ENCODE results near the gene YTHDC1.

Gene YTHDC1

DNA sequence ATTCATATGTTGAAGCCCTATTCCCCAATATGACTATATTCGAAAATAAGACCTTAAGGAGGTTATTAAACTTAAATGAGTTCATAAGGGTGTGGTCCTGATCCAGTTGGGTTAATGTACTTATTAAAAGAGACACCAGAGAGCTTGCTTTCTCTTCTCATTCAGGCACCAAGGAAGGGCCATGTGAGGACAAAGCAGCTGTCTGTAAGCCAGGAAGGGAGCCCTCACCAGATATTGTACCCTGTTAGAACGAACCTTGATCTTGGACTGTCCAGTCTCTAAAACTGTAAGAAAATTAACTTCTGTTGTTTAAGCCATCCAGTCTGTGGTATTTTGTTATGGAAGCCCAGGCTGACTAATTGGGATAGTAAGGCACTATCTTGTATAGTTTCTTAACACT is 9.1 kb upstream of the YTHDC1 start:
- no peak for DNase-seq (ENCODE audit: low spot score)

DNA sequence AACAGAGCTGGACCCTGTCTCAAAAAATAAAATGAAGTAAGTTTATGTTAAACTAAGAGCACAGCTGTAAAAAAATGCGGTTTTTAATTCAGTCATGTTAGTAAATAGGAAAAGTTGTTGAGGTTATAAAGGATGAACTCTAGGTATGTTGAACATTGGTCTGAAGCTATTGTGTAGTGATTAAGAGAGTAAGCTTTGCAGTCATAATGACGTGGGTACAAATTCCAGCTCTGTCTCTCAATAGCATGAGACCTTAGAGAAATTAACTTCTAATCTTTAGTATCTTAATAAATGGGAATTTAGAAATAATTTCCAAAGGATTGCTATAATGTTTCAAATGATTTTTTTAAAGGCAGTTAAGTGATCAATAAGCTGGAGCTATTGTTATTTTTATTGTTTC is 2.9 kb upstream of the YTHDC1 start:
- DNase-seq (ENCODE audit: low spot score), result no peak

DNA sequence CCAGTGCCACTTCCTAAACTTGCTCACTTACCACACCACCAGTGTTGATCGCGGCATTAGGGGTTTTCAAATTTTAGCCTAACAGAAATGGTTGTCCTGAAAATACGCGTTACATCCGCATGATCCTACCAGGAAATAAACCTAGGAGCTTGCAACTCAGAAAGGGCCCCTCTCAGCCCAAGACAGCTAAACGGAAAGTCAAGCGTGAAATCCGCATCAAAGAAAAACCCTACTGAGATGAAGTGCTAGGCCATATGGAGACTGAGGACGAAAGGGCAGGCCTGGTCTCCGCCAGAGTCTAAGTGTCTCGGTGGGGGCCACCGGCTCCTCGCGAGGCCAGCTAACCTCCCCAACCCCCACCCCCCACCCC is 626 bp downstream of the YTHDC1 start:
- DNase-seq (ENCODE audit: low spot score), result peak; percentile 46

DNA sequence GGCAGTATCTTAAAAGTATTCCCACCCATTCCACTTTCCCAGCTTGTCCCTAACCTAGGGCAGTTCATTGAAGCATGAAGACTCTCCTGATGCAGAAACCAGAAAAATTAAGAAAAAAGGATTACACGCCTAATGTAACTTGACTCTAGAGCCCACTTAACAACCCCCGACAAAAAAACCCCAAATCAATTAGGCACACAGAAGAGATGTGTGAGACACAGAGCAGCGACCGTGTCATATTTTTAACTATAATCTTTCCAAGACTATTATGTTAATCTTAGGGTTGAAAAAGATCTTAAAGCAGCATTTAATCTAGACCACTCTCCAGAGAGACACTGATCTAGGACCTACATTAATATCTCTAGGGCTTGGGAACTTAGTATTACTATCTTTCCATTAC is 1.3 kb downstream of the YTHDC1 start:
- no peak for DNase-seq (ENCODE audit: low spot score)

DNA sequence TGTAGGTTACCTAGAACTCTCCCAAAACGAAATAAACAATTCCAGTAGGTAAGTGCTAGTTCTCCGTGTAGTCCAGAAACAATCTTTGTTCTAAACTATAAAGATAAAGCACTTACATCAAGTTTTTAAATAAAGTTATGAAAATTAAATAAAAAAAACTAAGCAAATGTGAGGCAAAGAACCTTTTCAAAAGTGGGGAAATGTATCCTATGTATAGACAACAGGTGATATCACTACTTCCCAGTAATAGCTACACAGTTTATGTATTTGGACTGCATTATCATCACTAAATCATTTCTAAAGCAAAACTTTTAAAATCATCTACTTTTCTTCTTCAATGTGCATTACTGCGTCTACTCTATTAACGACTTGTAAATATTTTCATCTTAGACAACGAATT is 2.0 kb downstream of the YTHDC1 start:
- DNase-seq (ENCODE audit: low spot score), result no peak

DNA sequence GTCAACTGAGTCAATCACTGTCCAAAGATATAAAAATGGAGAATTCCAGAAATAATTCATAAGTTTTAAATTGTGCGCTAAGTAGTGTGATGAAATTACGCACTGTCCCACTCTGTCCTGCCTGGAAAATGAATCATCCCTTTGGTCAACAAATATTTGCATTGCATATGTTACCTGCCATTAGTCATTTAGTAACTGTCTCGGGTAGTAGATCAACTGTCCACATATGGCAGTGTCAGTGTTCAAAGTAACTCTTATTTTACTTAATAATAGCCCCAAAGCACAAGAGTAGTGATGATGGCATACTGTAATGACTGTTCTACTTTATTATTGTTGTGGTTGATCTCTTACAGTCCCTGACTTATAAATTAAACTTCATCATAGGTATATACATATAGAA is 3.4 kb downstream of the YTHDC1 start:
- DNase-seq (ENCODE audit: low spot score), result no peak

DNA sequence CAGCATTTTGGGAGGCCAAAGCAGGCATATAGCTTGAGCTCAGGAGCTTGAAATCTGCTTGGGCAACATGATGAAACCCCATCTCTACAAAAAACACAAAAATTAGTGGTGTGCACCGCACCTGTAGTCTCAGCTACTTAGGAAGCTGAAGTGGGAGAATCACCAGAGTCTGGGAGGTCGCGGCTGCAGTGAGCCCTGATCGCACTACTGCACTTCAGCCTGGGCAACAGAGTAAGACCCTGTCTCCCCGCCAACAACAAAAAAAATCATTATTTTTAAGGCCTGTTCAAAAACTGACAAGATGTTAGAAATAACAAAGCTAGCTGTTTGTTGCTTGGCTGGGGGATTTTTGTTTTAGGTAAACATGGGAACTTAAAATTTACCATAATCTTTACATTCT is 5.1 kb downstream of the YTHDC1 start:
- no peak for DNase-seq (ENCODE audit: low spot score)

DNA sequence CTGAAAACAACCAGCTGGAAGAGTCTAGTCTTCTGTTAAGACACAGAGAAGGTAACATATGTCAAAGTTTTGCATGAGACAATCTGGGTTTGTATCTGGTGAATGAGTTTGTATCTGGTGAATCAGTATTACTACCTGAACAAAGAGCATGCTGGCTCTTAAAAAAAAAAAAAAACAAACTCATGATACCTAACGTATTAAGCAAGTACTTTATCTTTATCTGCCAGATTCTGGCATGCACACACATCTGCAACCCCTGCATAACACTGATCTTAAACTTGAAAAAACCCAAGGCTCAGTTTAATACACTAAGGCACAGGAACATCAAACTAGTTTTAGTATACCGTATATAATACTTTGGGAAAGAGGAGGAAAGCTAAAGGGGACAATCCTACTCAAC is 5.8 kb downstream of the YTHDC1 start:
- no peak for DNase-seq (ENCODE audit: low spot score)

DNA sequence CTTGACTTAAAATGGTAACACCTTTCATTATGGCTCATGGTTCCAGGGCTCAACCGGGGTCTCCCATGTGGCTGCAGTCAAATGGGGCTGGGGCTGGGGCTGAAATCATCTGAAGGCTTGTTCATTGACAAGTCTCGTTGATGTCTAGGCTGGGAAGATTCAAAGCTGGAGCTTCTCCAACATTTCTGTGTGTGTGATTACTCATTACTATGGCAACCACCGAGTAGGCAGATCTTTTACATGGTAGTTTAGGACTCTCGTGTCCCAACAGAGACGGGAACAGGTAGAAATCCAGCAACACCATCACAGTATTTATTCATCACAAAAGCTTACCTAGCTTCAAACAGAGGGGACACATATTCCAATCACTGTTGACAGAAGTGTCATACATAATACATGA is 7.8 kb downstream of the YTHDC1 start:
- peak; percentile 39 for DNase-seq (ENCODE audit: low spot score)

DNA sequence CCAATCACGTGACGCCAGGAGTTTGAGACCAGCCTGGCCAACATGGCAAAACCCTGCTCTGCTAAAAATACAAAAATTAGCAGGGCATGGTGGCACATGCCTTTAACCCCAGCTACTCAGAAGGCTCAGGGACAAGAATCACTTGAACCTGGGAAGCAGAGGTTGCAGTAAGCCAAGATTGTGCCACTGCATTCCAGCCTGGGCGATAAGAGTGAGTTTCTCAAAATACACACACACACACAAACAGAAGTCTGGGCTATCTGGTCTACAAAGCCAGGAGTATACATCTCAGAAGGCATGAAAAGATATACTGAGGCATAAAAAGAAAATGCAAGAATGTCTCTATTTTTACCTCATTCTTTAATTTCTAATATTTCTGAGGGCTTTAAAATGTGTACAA is 11.3 kb downstream of the YTHDC1 start:
- DNase-seq (ENCODE audit: low spot score), result no peak

DNA sequence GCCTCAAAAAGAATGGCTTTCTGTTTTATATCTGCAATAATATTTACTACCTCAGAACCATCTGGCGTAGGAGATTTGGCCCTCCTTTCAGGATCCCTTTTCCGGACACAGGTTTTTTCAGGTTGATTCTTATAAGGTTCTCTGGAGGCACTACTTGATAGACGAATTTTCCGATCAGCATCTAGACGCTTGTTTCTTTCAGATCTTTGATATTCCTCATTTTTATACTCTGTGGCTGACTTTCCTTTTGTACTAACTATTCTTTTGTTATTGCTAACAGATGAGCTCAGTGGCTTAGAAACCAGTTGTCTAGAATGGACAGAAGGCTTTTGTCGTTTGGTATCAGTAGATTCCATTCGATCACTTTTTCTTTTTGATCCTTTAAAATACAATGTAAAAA is 12.4 kb downstream of the YTHDC1 start:
- DNase-seq (ENCODE audit: low spot score), result no peak

DNA sequence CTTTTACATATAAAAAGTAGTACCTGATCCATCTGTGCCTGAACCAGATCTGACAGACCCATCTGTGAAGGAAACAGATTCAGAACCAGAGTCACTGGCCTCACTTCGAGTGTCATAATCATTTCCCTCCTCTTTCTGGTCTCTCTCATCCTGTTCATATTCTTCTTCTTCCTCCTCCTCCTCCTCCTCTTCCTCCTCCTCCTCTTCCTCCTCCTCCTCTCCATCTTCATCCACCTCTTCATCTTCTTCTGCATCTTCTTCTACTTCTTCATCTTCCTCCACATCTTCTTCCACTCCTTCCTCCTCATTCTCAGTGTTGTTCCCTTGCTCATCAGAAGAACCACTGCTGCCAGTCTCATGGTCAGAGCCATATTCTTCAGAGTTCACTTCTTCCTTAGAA is 12.9 kb downstream of the YTHDC1 start:
- no peak for DNase-seq (ENCODE audit: low spot score)

DNA sequence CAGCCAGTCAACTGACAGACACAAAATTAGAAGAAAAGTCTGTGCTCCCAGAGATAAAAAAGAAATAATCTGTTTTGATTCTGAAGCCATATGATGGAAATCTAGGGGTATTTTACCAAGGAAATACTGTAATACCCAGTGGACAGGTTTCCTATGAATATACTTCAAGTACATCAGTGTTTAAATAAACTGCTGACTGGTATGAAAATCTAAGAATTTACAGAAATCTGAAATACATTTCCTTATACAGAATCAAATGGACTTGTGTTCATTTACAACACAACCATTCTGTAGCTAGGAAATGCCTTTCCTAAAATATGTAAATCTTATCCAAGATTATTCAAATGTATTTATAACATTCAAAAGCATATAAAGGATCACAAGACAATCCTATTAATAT is 13.4 kb downstream of the YTHDC1 start:
- no peak for DNase-seq (ENCODE audit: low spot score)

DNA sequence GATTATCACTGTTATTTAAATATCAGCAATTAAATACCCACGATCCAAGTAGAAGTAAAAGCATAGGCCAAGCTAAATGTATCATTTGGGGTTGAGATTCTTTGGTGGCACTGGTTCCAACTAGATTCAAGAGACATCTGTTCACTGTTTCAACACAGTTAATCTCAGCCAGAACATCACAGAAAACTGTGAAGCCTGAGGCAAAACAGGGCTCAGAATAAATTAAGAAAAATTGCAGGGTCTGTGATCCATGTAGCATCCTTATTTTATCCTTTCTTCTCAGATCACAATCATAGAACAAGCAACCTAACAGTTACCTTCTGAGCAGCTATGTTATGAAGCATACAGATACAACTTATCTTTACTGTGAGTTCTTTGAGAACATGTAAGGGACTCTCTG is 23.7 kb downstream of the YTHDC1 start:
- no peak for DNase-seq (ENCODE audit: low spot score)

DNA sequence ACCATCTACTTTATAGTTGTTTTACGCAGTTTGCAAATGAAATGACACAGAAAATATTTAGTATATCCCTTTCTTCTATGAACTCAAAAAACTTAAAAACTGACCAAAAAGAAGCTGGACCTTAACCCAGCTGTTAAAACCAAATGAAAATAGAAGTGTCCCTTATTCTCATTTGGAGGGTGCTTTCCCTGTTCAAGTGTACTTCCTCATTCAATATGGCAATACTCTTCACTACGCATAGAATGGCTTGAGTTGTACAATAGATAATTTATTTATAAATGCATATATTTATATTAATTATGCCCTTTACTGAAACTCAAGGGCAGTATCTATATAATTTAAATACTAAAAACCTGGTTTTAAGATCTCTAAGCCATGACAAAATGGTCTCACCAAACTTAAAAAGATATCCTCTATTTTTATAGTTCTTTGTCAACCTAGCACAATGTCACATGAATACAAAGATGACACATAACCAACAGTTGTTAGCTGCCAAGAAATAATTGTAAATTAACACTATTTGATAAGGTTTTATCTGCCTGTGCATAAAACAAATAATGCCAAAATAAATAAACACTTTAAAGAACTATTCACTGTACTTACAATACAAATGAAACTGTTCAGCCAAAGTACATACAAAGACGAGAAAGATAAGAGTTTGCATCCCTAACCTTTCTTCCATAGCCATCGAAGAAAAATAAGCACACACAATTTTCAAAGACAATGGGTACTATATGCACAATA is 25.2 kb downstream of the YTHDC1 start:
- no peak for DNase-seq (ENCODE audit: low spot score)

DNA sequence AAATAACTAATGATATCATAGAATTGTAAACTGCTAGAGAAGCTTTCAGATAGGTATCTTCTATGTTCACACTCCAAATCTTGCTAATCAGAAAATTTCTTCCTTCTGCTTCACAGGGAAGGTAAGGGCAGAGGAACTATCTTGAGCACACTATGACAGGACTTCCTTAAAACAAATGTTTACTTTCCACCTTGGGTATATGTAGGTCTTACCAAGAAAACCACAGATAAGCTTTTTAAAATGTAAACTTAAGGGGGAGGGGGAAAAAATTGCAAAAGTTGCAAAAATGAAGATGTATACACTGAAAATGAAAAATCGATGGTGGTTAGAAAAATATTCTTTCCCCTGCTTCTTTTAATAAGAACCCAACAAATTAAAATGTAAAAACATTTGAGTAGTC is 30.9 kb downstream of the YTHDC1 start:
- DNase-seq (ENCODE audit: low spot score), result no peak

DNA sequence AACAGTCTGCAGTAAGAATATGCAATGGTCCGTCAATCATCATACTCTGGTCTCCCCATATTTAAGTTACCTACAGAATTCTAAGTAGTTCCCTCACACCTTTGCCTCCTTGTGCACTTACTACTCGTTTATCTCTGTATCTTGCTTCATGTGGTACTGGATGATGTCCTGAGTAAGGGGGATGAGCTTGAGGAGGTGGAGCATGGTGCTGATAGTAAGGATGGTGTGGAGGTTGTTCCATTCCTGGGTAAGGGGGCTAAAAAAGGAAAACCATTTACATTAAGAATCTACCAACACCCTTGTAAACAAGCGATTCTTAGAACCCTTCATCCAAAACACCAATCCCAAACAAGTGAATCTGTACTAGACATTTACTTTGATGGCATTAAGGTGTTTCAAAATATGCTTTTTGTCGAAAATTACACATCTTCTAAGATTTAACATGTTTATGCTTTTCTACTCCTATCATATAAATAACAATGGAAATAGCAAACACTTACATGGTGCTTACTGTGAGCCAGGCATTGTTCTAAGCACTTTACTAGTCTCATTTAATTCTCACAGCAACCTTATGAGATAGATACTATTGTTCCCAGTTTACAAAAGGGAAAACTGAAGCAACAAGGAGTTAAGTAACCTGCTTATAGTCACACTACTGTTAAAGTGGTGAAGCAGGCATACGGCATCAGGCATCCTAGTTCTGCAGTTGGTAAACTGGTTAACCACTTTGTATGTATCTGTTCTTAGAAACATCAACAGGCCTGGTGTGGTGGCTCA is 33.5 kb downstream of the YTHDC1 start:
- DNase-seq (ENCODE audit: low spot score), result no peak

DNA sequence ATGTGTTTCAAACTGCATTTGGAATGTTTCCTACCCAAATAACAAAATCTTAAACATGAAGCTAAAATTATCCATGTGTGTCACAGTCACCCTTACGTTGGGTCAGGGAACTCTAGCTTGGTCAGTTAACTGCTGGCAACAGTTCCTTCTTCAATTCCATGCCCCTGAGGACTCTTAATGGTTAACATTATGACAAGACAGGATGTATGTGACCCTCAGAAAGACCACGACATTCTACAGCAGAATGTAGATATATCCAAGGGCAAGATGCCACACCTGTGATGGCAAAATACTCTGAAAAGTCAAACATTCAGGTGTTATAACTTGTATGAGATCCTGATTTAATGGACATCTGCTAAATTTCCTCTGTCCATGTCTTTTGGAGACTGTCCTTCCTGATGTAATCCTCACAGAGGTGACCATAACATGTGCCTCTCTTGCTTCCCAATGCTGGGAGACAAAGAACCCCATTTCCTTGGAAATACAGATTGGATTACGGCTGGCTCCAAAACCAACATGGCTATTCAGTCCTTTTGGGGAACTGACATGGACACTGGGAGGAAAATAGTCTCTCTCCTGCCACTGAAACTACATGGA is 39.1 kb downstream of the YTHDC1 start:
- no peak for DNase-seq (ENCODE audit: low spot score)

DNA sequence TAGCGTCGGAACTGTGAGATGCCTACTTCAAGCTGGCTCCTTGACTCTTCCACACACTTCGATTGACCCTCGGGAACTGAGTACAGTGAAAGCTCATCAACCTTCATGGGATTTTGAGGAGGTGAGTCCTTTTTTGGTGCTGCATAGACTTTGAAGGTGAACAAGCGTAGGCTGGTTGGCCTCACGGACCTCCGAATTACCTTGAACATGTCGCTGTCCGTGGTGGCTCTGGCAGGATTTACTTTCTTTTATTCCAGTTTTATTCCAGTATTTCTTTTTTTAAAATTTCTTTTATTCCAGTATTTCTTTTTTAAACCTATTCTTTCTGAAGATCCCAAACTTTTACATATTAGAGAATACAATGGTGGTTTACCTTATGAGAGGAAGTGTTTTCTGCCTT is 45.2 kb downstream of the YTHDC1 start:
- DNase-seq (ENCODE audit: low spot score), result no peak

DNA sequence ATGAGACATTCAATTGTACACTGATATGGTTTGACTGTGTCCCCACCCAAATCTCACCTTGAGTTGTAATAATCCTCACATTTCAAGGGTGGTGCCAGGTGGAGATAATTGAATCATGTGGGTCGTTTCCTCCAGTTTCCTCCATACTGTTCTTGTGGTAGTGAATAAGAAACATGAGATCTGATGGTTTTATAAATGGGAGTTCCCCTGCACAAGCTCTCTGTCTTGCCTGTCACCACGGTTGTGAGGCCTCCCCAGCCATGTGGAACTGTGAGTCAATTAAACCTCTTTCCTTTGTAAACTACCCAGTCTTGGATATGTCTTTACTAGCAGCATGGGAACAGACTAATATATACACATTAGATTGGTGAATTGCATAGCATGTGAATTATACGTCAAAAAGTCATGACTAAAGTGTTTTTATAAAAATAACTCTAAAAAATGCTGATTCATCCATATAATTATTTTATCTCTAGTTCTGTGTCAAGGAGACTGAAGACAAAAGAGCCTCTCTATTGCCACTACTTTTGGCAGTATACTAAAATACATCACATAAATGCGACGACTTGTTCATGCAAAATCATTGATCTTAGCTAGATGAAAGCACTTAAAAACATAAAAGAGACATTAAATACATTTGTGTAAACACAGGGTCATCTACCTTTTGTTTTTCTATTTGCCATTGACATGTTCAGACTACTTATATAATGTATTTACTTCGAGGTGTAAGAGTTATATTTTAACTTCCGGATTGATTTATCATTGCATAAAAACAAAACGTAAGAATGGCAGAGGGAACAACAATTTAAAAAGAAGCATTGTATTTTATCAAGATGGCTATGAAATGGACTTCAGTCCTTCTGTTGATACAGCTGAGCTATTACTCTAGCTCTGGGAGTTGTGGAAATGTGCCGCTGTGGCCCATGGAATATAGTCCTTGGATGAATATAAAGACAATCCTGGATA is 50.1 kb downstream of the YTHDC1 start:
- no peak for DNase-seq (ENCODE audit: low spot score)

DNA sequence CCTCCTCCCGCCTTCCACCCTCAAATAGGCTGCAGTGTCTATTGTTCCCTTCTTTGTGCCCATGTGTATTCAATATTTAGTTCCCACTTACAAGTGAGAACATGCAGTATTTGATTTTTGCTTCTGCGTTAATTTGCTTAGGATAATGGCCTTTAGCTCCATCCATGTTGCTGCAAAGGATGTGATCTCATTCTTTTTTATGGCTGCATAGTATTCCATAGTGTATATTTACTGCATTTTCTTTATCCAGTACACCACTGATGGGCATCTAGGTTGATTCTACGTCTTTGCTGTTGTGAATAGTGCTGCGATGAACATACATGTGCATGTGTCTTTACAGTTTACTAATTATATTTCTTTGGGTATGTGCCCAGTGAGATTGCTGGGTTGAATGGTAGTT is 52.8 kb downstream of the YTHDC1 start:
- DNase-seq (ENCODE audit: low spot score), result no peak

DNA sequence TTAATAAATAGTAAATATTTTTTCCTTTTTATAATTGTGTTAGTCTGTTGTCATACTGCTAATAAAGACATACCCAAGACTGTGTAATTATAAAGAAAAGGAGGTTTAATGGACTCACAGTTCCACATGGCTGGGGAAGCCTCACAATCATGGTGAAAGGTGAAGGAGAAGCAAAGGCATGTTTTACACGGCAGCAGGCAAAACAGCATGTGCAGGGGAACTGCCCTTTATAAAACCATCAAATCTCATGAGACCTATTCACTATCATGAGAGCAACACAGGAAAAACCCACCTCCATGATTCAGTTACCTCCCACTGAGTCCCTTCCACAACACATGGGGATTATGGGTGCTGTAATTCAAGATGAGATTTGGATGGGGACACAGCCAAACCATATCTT is 58.6 kb downstream of the YTHDC1 start:
- no peak for DNase-seq (ENCODE audit: low spot score)
